ENCODE data around the gene BABAM2. TPM values are rescaled to one million over a fixed set of nuclear protein-coding genes. Genes with fewer than 3 reads are reported as not detected.

The BABAM2 gene
- polyA plus RNA-seq, 3 donors, result 33.2 to 52.8 (median 49.3) TPM

- H3K4me1 Mint-ChIP-seq, result no peaks in the 10 kb centered on the region
- Histone ChIP-seq H2AFZ (ENCODE audit: insufficient read depth, low read depth, low read length, poor library complexity, severe bottlenecking) (no peak overlapping the region), H3K9me3 (replicated peaks in 1 of 2; ENCODE audit: control insufficient read depth in 1 of 2, insufficient read depth in 1 of 2, low read length in 2 of 2) (peaks cover 6 to 11% of the 10 kb centered on the region in 2 donors), H3K4me2 (replicated peaks; ENCODE audit: extremely low read depth, low read length, poor library complexity, severe bottlenecking) (no peak overlapping the region), H3K36me3 (replicated peaks in 1 of 2; ENCODE audit: control insufficient read depth in 1 of 2, insufficient read depth in 2 of 2, low read length in 2 of 2) (peaks cover 19 to 68% of the 10 kb centered on the region in 2 donors), H3K79me2 (ENCODE audit: insufficient read depth, low read length) (no peaks in the 10 kb centered on the region), H3K9ac (ENCODE audit: insufficient read depth, low read length, poor library complexity, severe bottlenecking) (no peak overlapping the region), H4K20me1 (ENCODE audit: insufficient read depth, low read length) (no peaks in the 10 kb centered on the region), H3K27ac (ENCODE audit: low read depth in 1 of 2, low read length in 2 of 2) (no peak overlapping the region), H3K27me3 (ENCODE audit: control insufficient read depth in 2 of 2, insufficient read depth in 2 of 2, low read length in 2 of 2) (no peaks in the 10 kb centered on the region), H3K4me3 (replicated peaks in 1 of 3; ENCODE audit: low read depth in 2 of 3, low read length in 3 of 3) (no peak overlapping the region), H3K4me1 (ENCODE audit: control insufficient read depth in 1 of 2, insufficient read depth in 2 of 2, low read length in 2 of 2) (no peaks in the 10 kb centered on the region)
- no CpG with 5 or more reads among the region's 1 CpG for WGBS (ENCODE audit: insufficient coverage)
- no peak overlapping the region for H3K4me3 Mint-ChIP-seq
- H3K27me3 Mint-ChIP-seq (ENCODE audit: low read depth in 3 of 3), result no peaks in the 10 kb centered on the region
- intact Hi-C loops (cut with micrococcal nuclease), result no loop called here
- H3K27ac Mint-ChIP-seq, result no peak overlapping the region
- DNase-seq, result no peak
- H3K36me3 Mint-ChIP-seq, result peaks cover 37 to 60% of the 10 kb centered on the region in 2 donors
- TF ChIP-seq, protein P1, sequence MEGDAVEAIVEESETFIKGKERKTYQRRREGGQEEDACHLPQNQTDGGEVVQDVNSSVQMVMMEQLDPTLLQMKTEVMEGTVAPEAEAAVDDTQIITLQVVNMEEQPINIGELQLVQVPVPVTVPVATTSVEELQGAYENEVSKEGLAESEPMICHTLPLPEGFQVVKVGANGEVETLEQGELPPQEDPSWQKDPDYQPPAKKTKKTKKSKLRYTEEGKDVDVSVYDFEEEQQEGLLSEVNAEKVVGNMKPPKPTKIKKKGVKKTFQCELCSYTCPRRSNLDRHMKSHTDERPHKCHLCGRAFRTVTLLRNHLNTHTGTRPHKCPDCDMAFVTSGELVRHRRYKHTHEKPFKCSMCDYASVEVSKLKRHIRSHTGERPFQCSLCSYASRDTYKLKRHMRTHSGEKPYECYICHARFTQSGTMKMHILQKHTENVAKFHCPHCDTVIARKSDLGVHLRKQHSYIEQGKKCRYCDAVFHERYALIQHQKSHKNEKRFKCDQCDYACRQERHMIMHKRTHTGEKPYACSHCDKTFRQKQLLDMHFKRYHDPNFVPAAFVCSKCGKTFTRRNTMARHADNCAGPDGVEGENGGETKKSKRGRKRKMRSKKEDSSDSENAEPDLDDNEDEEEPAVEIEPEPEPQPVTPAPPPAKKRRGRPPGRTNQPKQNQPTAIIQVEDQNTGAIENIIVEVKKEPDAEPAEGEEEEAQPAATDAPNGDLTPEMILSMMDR (IDR thresholded peaks at IDR 0.05), result no peak
- peaks cover 3 to 13% (median 11%) of the 10 kb centered on the region in 7 donors for H3K9me3 Mint-ChIP-seq
Observed at GRCh38 chr2:28305202-28305601, 414.7 kb downstream of the BABAM2 start.

DNA sequence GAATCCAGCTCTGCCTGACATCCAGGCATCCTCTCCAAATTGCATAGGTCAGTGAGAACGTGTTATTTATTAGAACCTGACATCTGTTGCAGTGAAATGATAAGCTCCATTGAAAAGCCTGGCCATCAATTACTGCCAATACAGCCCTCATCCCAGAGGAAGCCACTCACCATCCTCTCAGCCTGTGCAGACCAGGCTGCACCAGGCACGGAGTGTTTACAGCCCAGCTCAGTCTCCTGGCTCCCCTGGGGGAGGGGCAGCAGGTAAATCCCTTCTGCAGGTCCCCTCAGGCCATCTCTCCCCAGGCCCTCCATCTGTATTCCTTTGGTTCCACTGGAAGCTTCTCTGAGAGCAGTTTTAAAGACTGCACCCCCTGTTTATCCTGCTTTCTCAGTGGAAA, 419.6 kb downstream of the BABAM2 start:
- Histone ChIP-seq H3K36me3 (replicated peaks in 1 of 2; ENCODE audit: control insufficient read depth in 1 of 2, insufficient read depth in 2 of 2, low read length in 2 of 2) (peaks cover 10 to 34% of the 10 kb centered on the region in 2 donors), H4K20me1 (ENCODE audit: insufficient read depth, low read length) (no peaks in the 10 kb centered on the region), H3K9me3 (replicated peaks in 1 of 2; ENCODE audit: control insufficient read depth in 1 of 2, insufficient read depth in 1 of 2, low read length in 2 of 2) (peaks cover 0 to 5% of the 10 kb centered on the region in 2 donors), H3K9ac (ENCODE audit: insufficient read depth, low read length, poor library complexity, severe bottlenecking) (no peak overlapping the region), H3K4me2 (replicated peaks; ENCODE audit: extremely low read depth, low read length, poor library complexity, severe bottlenecking) (no peak overlapping the region), H3K4me3 (replicated peaks in 1 of 3; ENCODE audit: low read depth in 2 of 3, low read length in 3 of 3) (no peak overlapping the region), H3K4me1 (ENCODE audit: control insufficient read depth in 1 of 2, insufficient read depth in 2 of 2, low read length in 2 of 2) (peaks cover 8 to 12% of the 10 kb centered on the region in 2 donors), H3K27ac (ENCODE audit: low read depth in 1 of 2, low read length in 2 of 2) (no peak overlapping the region), H3K27me3 (ENCODE audit: control insufficient read depth in 2 of 2, insufficient read depth in 2 of 2, low read length in 2 of 2) (no peaks in the 10 kb centered on the region), H2AFZ (ENCODE audit: insufficient read depth, low read depth, low read length, poor library complexity, severe bottlenecking) (no peak overlapping the region), H3K79me2 (ENCODE audit: insufficient read depth, low read length) (no peaks in the 10 kb centered on the region)
- Mint-ChIP-seq H3K4me1 (peaks cover 12% of the 10 kb centered on the region), H3K27ac (no peak overlapping the region), H3K9me3 (peaks cover under 1 to 7% (median 4%) of the 10 kb centered on the region in 7 donors), H3K4me3 (no peak overlapping the region), H3K36me3 (peaks cover 21 to 35% of the 10 kb centered on the region in 2 donors), H3K27me3 (ENCODE audit: low read depth in 3 of 3) (no peaks in the 10 kb centered on the region)
- no peak for DNase-seq
- TF ChIP-seq, protein P1 (IDR thresholded peaks at IDR 0.05), result no peak
- intact Hi-C loops (cut with micrococcal nuclease), result no loop called here
- 100% methylated on average over 2 of the region's 2 CpGs for WGBS (ENCODE audit: insufficient coverage)
